Uterus (tissue), 4 donors: ENCODE measurements around the gene MGAT2. TPM values are rescaled to one million over a fixed set of nuclear protein-coding genes. Genes with fewer than 3 reads are reported as not detected.

Experiments
- DNase-seq, 2 donors: peaks; one replicate each; pipeline ENCODE4 v3.0.0-alpha.2; 2019 to 2020
- H3K27ac ChIP-seq, 2 donors: fragments of 200-600 bp; sonication (generic); 1 replicate in 1 of 2; 2 replicates in 1 of 2; pipeline ENCODE4 v1.5.1; 2016 to 2018
- H3K27me3 ChIP-seq, 2 donors: fragments of 200-600 bp; sonication (generic); one replicate each; pipeline ENCODE4 v1.5.1; 2018 to 2019; ENCODE audit warnings: control low read depth in 1 of 2
- H3K36me3 ChIP-seq, 2 donors: fragments of 200-600 bp; sonication (generic); one replicate each; pipeline ENCODE4 v1.5.1; 2019; ENCODE audit warnings: control low read depth in 1 of 2
- H3K4me1 ChIP-seq, 2 donors: fragments of 200-600 bp; sonication (generic); one replicate each; pipeline ENCODE4 v1.5.1; 2018 to 2019; ENCODE audit warnings: control low read depth in 1 of 2
- H3K4me3 ChIP-seq, 2 donors: fragments of 200-600 bp; sonication (generic); 1 replicate in 1 of 2; 2 replicates in 1 of 2; pipeline ENCODE4 v1.5.1; 2018 to 2019; ENCODE audit warnings: mild to moderate bottlenecking in 1 of 2
- H3K9me3 ChIP-seq, 2 donors: fragments of 200-600 bp; sonication (generic); one replicate each; pipeline ENCODE4 v1.5.1; 2019; ENCODE audit warnings: control low read depth in 1 of 2
- CTCF ChIP-seq, 4 experiments: fragments of 200-600 bp in 2 of 4; fragments of 450-650 bp in 2 of 4; sonication (generic) in 2 of 4; IDR thresholded peaks; one replicate each; pipeline ENCODE4 v1.5.1; 2016 to 2019; ENCODE audit warnings: antibody characterized with exemption in 4 of 4, mild to moderate bottlenecking in 2 of 4, moderate library complexity in 1 of 4
- POLR2A ChIP-seq, 2 donors: fragments of 450-650 bp; IDR thresholded peaks; one replicate each; pipeline ENCODE4 v1.6.1; 2016; ENCODE audit warnings: antibody characterized with exemption in 2 of 2, mild to moderate bottlenecking in 1 of 2, moderate library complexity in 1 of 2
- intact Hi-C: fragments of 100-400 bp; cut with DNase I; formaldehyde crosslinking; loops from one replicate; pipeline ENCODE4 v1.15.1; 2023; ENCODE audit warnings: low total_unique reads
- total RNA-seq, 4 donors: library from RNA; depleted of rRNA in 3 of 4; stranded (reverse); fragments of >200 nt in 3 of 4; gene quantifications; one replicate each; pipeline versions ENCODE4 v1.1.0 to v1.2.4, GENCODE V29; 2014 to 2023
- donor health status: DM: yes; HTN: yes; CAD: no.

MGAT2 gene
- total RNA-seq, 4 donors from 2014 or later = 24.6 to 52.1 (median 32.6) TPM

GRCh38 chr14:49594347-49595091 is 26.1 kb upstream of the MGAT2 start:
- H3K36me3 ChIP-seq = no peaks in the 10 kb centered on the region
- intact Hi-C loops = no loop called here
- no peak for DNase-seq
- no peaks in the 10 kb centered on the region for H3K27me3 ChIP-seq
- H3K4me1 ChIP-seq = peaks cover 0 to 4% of the 10 kb centered on the region in 2 donors
- no peak overlapping the region for H3K27ac ChIP-seq
- TF ChIP-seq CTCF (IDR thresholded peaks at IDR 0.05) (no peak), POLR2A (IDR thresholded peaks at IDR 0.05) (no peak)
- no peaks in the 10 kb centered on the region for H3K9me3 ChIP-seq
- no peak overlapping the region for H3K4me3 ChIP-seq

DNA sequence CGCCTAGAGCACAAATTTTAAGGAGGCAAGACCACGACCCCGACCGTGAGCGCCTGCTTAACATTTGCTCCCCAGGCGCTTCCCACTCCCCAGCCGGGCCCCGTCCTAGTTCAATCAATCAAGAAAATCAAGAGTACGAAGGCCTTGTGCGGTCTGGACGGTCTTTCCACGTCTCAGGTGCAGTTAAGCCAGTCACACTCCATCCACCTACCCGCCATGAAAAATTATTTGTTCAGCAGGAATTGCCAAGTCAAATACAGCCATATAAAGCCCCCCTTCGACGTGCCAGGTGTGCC is 22.5 kb upstream of the MGAT2 start:
- H3K4me3 ChIP-seq = peak overlapping the region; percentile 72 to 85
- no peaks in the 10 kb centered on the region for H3K9me3 ChIP-seq
- DNase-seq = peak in 1 of 2 donors; percentile 18
- TF ChIP-seq CTCF (IDR thresholded peaks at IDR 0.05) = no peak
- TF ChIP-seq POLR2A (IDR thresholded peaks at IDR 0.05) = no peak
- H3K4me1 ChIP-seq = peaks cover 0 to 4% of the 10 kb centered on the region in 2 donors
- no peaks in the 10 kb centered on the region for H3K27me3 ChIP-seq
- H3K27ac ChIP-seq = peak overlapping the region; percentile 93 to 97
- intact Hi-C loops = no loop called here
- no peaks in the 10 kb centered on the region for H3K36me3 ChIP-seq

DNA sequence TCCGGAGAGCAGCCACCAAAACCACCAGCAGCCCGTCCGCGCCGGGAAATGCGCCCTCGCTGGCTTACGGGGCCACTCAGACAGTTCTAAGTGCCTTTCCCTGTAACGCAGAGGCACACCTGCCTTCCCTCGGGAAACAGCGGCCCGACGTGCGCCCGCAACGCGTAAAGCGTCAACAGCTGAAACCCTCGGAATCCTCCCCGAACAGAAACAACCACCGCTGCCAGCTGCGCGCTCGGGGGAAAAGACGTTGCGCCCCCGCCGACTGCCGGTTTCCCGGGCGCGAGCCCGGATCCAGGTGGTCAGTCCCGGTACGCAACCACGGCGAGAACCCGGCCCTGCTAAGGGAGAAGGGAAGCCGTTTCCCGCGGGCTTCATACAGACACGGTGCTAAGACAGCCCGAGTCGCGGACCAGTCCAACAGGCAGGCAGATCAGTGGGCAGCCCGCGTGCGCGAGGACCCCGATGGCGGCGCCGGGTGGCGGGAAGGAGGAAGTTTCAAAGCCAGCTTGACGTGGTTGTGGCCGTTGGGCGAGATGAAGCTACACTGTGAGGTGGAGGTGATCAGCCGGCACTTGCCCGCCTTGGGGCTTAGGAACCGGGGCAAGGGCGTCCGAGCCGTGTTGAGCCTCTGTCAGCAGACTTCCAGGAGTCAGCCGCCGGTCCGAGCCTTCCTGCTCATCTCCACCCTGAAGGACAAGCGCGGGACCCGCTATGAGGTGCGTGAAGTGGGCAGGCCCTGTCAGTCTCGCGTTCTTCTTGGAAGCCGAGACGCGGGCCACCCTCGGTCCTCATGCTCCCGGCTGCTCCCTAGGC is 21.9 kb upstream of the MGAT2 start, which contains the start of gene LRR1:
Gene LRR1 (plus strand): TSS at position 456 of the 816 bp plus-strand sequence. CDS start 81 bp downstream, at position 537.
- Histone ChIP-seq H3K27ac (peak within 1 kb of the TSS; percentile 93 to 97), H3K4me3 (peak within 1 kb of the TSS; percentile 72 to 85), H3K36me3 (no peaks in the 10 kb centered on the region), H3K9me3 (no peaks in the 10 kb centered on the region), H3K27me3 (no peaks in the 10 kb centered on the region), H3K4me1 (peaks cover 0 to 4% of the 10 kb centered on the region in 2 donors)
- TF ChIP-seq CTCF (IDR thresholded peaks at IDR 0.05) = peak in 1 of 4 experiments; percentile 25
- TF ChIP-seq POLR2A (IDR thresholded peaks at IDR 0.05) = peak in 1 of 2 donors; percentile 49
- intact Hi-C loops = no loop called here
- DNase-seq = peak; percentile 72 to 85

DNA sequence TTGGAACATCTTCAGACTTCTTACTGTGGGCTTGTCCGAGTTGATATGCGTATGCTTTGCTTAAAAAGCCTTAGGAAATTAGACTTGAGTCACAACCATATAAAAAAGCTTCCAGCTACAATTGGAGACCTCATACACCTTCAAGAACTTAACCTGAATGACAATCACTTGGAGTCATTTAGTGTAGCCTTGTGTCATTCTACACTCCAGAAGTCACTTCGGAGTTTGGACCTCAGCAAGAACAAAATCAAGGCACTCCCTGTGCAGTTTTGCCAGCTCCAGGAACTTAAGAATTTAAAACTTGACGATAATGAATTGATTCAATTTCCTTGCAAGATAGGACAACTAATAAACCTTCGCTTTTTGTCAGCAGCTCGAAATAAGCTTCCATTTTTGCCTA is 13.0 kb upstream of the MGAT2 start:
- no peak for DNase-seq
- intact Hi-C loops = no loop called here
- no peak overlapping the region for H3K27ac ChIP-seq
- H3K27me3 ChIP-seq = no peaks in the 10 kb centered on the region
- no peak overlapping the region for H3K4me3 ChIP-seq
- H3K4me1 ChIP-seq = no peaks in the 10 kb centered on the region
- TF ChIP-seq POLR2A (IDR thresholded peaks at IDR 0.05) (no peak), CTCF (IDR thresholded peaks at IDR 0.05) (no peak)
- no peaks in the 10 kb centered on the region for H3K36me3 ChIP-seq
- no peaks in the 10 kb centered on the region for H3K9me3 ChIP-seq

- Histone ChIP-seq H3K9me3 (no peaks in the 10 kb centered on the region), H3K27ac (no peak overlapping the region), H3K36me3 (no peaks in the 10 kb centered on the region), H3K4me3 (no peak overlapping the region), H3K27me3 (no peaks in the 10 kb centered on the region), H3K4me1 (no peaks in the 10 kb centered on the region)
- intact Hi-C loops = no loop called here
- TF ChIP-seq POLR2A (IDR thresholded peaks at IDR 0.05) = no peak
- no peak for TF ChIP-seq CTCF (IDR thresholded peaks at IDR 0.05)
- no peak for DNase-seq
Observed at GRCh38 chr14:49612251-49612650, 8.3 kb upstream of the MGAT2 start.
